GM19193 (cell line): Measurements from ENCODE around the gene SHC4.

ENCODE experiments used
- POLR2A ChIP-seq: IDR thresholded peaks from 4 replicates; pipeline ENCODE4 v1.6.1; 2011; ENCODE audit not compliant: insufficient read depth, insufficient read length; ENCODE audit errors: extremely low read depth

Gene SHC4

DNA sequence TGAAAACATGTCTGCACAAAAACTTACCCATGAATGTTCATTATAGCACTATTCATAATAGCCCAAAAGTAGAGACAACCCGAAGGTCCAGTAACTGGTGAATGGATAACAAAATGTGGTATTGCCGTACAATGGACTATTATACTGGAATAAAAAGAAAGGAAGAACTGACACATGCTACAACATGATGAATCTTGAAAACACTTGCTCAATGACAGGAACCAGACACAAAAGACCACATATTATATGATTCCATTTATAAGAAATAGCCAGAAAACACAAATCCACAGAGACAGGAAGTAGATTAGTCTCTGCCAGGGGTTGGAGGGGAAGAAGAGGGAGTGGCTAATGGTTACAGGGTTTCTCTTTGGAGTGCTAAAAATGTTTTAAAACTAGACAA, 18.3 kb downstream of the SHC4 start:
- no peak for TF ChIP-seq POLR2A

DNA sequence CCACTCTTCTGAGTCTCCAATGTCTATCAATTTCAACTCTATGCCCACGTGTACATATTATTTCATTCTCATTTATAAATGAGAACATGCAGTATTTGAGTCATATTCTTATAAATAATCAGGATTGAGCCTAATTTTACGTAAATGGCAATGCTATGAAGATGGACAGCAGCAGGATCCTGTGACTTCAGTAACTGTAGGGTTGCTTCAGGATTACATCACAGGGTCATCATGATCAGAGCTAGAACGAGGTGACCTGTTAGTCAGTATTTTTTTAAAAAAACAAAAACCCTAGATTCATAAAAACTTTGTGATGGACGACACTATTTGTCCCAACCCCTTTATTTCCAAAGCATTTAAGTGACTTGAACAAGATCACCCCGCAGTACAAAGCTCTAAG, 21.8 kb downstream of the SHC4 start:
- no peak for TF ChIP-seq POLR2A

DNA sequence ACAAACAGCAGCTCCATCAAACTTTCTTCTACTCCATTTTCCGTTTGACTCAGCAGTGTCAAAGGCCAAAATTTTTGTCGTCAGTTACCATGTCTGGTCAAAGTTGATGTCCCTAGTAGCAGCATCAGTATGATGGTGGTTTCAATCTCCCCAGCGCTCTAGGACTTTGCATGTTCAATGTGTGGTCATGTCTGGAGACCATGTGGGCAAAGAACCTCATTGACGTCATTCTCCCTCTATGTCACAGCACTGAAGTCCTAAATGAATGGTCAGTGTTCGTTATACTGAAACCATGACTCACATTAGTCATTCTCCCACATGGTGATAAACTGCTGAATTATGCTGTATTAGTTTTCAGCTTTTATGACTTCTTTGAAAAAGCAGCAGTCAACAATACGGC, 23.2 kb downstream of the SHC4 start:
- no peak for TF ChIP-seq POLR2A

DNA sequence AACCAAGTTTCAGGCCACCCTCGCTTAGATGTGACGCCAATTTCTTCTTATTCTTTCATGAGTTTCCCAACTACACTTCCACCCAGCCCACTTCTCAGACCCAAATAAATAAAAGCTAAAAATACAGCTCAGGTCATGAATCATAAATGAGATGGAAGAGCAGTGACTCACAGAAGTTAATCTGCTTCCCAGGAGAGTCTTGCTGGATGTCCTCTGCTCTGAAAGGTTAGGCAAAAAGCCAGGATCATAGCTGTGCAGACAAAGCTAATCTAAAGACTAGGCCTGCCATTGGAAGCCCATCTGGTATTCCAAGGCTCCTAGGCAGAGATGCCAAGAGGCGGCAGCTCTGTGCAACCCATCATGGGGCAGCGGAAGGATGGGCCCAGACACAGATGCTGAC, 24.1 kb downstream of the SHC4 start:
- no peak for TF ChIP-seq POLR2A

DNA sequence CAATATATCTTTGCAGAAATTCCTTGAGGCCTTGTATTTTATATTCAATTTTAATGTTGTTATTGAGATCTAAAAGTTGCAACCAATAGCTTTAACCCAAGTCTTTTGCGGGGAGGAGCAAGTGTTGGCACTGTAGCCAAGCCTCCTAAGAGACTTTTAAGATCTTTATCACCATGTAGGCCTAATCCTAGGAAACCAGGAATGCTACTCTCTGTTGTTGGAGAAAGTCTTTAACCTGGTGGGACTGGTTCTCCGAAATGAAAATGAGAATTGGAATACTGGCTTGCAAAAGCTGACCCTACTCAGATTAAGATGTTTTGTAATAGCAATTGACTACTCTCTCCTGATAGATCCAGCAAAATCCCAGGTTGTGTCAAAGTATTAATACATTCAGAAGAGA, 25.8 kb downstream of the SHC4 start:
- TF ChIP-seq POLR2A: no peak

DNA sequence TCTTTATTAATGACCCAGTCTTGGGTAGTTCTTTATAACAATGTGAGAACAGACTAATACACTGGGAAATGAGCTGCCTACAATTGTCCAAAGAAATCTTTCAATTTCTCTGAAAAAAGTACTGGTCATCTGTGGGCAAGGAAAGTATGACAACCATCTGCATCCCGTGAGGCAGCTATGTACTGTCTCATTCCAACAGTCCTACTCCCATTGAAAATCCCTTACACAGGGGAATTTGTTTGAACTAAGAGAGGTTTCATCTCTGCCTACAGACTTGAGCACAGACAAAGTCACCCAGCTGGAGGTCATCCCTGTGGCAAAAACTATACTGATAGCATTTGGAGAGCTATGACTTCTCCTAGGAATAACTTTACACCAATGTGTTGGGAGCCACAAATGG, 27.1 kb downstream of the SHC4 start:
- no peak for TF ChIP-seq POLR2A

DNA sequence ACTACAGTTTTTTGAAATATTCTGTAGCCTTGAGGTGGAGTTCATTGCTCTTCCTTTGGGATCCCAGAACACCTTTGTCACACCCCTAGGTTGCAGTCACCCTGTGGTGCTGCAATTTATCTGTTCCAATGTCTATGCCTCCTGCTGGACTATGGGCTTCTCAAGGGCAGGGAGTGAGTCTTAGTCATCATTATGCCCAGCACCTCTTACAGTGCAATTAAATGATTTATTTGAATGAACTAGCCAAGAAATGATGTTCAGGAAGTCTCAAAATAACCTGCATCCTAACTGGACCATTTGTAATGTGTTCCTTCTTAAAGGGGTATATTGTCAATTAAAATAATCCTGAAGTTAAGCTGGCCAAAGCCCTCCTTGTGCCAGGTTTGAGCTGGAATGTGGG, 28.5 kb downstream of the SHC4 start:
- TF ChIP-seq POLR2A: no peak

DNA sequence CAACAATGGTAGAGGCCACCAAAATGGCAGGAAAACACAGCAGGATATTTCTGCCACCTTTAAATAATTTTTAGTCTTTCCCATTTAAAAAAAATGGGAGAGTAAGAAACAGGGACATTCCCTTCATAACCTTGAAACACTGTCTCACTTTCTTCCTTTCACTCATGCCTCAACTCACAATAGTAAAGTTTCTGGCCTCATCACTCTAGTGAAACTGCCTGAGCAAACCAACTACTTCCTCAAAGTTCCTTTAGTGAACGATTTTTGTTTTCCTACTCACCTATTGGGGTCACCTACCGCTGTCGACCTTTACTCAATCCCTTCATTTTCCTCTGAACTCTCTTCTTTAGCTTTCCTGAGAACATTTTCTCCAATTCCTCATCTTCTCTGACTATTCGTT, 33.0 kb downstream of the SHC4 start:
- TF ChIP-seq POLR2A: no peak

DNA sequence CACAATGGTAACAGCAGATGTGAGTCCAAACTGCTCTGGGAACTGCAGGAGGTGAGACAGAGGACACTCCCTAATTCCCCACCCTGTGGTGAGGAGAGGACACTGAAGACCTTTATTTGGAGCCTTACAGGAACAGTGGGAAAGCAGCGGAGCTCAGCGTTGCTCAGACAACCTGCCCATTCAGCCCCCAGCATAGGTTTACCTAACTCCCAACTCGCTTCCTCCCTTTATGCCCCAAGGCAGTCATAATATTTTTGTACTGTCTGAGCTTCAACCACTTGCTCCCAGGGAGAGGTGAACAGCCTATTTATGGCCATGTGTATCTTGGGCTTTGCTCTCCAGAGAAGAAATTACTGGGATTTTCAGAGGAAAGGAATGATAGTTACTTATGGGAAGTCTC, 34.1 kb downstream of the SHC4 start:
- no peak for TF ChIP-seq POLR2A

DNA sequence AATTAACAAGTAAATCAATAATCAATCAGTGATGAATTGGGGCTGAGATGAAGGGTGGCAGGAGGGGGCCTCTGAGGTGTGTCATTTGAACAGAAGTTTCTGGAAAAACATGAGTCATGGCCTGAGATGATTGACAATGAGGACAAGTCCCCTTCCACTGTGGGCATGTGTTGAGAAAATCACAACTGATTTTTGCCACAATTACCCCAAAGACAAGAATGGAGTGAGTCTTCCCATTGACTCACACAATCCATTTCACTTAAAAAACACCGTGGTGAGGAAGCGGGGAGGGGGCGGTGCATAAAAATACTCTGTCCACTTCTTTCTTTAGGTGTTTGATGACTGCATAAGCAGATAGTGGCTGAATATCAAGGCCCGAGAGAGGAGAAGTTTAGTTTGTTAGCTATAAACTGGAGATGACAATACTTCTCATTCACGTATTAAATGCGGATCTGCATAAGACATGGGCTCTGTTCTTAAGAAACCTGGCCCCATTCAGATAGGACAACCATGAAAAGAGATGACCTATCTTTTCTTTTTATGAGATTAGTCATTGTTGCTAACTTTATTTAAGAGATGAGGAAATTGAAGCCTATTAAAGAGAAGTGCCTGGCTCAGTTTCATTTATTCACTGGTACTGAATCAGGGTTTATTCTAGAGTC, 34.7 kb downstream of the SHC4 start:
- TF ChIP-seq POLR2A: no peak

DNA sequence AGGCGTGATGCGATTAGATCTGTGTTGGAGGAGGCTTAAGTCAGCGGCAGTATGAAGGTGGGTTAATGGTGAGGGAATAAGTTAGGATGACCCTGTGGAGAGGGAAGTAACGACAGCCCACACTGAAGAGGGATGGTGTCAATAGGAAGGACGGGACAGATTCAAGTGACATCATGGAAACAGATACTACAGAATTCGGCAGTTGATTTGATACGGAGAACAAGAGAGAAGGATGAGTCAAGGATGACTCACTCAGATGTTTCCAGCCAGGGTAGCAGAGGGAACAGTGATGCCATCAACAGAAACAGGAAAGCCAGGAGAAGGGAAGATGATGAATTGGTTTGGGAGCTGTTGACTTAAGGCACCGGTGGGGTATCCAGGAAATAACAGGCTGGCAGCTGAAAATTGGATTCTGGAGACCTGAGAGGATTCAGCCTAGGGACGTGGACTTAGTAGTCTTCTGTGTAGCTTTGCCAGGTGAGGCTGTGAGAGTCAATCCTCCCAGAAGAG, 38.0 kb downstream of the SHC4 start:
- no peak for TF ChIP-seq POLR2A

DNA sequence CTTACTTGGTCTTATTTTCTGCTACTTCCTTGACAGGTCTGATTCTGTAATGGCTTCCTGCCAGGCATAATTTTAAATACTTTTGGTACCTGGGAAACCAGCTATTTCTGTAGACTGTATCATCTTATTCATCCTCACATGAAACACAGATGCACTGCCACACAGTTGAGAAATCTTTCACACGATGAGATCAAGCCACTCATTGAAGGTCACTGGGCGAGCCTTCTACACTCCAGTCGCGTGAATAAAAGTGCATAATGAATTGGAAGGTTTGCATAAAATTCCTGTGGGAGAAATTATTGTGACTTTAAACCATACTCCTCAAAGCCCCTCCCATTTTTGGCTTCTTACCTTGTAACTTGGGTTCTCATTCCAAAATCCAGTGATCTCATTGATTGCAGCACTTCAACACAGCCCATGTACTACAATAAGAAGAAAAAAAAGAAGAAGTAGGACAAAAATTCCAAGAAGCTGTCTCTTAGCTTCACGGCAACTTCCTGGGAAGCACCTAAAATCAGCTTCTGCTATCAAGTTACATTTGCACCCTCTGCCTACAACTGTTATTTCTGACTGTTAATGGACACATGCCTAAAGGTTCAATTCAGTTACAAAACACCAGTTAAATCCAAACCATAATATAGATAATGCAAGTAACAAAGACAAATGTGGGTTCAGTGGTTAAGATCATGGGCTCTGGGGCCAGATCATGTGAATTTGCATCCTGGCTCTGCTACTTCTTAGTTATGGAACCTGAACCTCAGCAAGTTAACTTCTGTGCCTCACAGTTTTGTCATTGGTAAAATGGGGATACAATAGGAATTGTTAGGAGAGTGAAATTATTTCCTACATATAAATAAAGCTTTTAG, 39.0 kb downstream of the SHC4 start:
- no peak for TF ChIP-seq POLR2A

DNA sequence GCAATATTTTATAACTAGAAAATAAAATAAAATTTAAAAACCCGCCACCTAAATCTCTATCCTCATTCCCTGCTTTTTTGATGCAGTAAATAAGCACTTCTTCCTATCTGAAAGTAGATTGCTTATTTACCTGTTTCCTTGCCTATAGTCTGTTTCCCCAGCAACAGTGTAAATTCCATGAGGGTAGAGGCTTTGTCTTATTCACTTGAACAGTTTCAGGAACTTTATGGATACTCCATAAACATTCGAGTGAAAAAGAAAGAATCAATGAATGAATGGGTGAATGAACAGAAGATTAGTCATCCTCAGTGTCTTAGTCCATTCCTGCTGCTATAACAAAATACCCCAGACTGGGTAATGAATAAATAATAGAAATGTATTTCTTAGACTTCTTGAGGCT, 41.7 kb downstream of the SHC4 start:
- no peak for TF ChIP-seq POLR2A

DNA sequence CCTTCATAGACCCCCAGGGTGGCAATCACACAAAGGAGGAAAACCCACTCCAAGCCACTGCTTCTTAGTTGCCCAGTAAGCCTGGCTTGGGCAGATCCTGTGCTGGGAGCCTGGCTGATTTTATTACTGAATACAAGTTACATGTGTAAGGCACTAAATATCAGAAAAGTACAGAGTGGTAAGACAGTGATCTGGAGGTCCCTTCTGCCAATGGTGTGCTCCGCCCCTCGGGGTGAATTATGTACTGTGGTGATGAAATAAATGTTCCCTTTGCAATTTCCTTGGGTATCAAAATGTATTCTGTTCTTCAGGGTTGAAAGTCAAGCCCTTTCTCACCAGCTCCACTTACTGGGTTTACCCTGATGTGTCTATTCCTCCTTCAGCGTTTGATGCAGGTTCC, 47.0 kb downstream of the SHC4 start:
- no peak for TF ChIP-seq POLR2A

DNA sequence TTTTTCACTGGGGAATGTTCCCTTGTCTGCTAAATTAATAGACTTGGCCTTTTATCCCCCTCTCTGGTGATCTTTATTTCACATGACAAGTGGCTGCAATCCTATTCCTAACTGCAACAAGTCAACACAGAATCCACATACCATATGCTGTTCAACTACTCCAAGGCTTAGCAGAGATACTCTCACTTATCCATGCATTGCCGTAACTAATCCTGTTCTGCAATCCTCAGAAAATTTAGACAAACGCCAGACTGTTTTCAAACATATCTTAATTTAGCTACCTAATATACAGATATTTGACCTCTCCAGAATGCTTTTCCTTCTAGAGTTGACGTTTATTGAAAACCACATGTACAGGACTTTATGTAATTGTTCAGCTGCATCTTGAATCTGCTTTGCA, 47.9 kb downstream of the SHC4 start:
- TF ChIP-seq POLR2A: no peak

DNA sequence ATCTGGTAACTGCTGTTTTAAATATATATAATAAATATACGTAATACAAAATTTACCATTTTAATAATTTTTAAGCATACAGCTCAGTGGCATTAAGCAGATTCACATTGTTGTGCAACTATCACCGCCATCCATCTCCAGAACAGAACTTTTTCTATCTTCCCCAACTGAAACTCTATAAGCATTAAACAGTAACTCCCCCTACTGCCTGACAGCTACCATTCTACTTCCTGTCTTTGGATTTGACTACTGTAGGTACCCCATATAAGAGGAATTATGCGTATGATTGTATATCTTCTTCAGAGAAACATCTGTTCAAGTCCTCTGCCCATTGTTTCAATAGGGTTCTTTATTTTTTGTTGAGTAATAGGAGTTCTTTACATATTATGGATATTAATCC, 49.0 kb downstream of the SHC4 start:
- no peak for TF ChIP-seq POLR2A
